ENCODE measurements around the gene ENTHD1.

GRCh38 chr22:39924286-39924685 lies 30.7 kb upstream of the ENTHD1 start:
- TF ChIP-seq CTCF (IDR thresholded peaks at IDR 0.05) (no peak), POLR2A (IDR thresholded peaks at IDR 0.05) (no peak)
